Stimulated activated CD4-positive, alpha-beta T cell treated with anti-CD3 and anti-CD28 coated beads, Interleukin-15, amount 100 ng/mL, for 48 hours (primary cell): Measurements from ENCODE around the gene MAMDC2.

Experiments
- DNase-seq, 2 donors: peaks; one replicate each; pipeline ENCODE4 v3.0.0-alpha.2; 2020; ENCODE audit warnings: low read depth in 2 of 2

Gene MAMDC2

GRCh38 chr9:70065572-70065971 is 21.9 kb downstream of the MAMDC2 start:
- no peak for DNase-seq

DNA sequence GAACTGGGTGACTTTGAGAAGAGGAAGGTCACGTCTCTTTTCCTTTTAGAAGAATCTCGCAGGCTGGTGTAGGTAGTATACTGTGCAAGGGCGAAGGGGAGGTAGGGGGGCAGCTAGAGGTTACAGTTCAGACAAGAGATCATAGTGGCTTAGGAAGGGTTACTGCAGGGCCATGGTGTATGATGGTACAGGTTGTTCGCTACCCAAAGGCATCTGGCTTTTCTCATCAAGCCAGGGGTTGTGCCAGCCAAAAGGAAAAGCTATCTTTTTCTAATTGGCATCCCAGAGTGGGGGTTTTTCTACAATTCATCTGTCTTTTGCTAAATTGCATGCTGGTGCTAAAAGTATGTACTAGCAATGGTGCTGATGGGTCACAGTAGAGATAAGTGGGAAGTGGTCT is 22.8 kb downstream of the MAMDC2 start:
- DNase-seq = no peak

DNA sequence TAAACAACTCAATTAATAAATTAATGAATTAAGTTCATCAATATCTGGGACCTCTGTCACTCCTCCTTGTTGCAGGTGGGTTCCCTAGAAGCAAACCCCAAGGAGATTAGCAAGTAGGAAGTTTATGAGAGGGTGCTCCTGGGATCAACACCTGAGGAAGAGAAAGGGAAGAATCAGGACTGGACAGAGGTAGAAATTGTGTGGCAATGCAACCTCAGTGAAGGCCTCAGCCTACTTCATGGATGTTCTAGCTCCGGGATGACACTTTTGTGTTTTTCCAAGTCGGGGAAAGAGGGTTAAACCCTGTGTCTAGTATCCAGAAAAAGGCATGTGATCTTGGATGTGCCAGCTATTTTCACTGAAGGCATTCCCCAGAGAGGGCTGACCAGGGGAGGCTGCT is 23.2 kb downstream of the MAMDC2 start:
- DNase-seq = no peak

- no peak for DNase-seq
These were observed 26.1 kb downstream of the MAMDC2 start for GRCh38 chr9:70069704-70070103.

DNA sequence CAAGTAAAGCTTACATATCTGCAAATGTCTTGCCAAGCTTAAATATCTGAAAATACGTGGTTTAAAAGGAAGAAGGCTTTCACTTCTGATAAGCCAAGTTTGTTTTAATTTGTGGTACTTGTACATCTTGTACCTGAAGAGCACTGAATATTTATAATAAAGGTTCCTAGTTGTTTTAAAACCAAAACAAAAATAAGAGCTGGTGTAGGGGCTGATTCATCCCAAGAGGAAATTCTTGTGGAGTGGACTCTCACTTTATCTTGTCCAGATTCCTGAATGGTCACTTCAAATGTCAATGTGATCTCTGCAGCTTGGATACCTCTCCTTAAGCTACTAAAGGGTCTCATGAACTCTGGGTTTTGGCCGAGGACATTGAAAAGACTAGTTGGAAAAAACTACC is 29.5 kb downstream of the MAMDC2 start:
- no peak for DNase-seq

DNA sequence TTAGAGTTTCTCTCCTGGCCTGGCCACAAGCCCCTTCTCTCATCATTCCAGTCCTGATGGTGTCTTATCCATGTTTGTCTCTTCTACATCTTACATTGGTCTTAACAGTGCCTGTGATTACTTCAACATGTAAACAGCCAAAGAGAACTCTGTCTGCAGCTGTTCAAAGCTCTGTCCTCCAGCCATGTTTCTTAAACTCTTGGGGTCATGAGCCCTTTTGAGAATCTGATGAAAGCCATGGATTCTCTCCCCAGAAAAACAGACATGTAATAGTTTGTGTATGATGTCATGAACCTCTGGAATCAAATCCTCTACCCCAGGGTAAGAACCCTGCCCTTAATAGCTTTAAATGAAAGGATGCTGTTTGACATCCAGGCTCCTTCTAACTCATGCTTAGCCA is 30.1 kb downstream of the MAMDC2 start:
- DNase-seq = no peak

- DNase-seq = no peak
These were observed 33.0 kb downstream of the MAMDC2 start for GRCh38 chr9:70076678-70077077.

DNA sequence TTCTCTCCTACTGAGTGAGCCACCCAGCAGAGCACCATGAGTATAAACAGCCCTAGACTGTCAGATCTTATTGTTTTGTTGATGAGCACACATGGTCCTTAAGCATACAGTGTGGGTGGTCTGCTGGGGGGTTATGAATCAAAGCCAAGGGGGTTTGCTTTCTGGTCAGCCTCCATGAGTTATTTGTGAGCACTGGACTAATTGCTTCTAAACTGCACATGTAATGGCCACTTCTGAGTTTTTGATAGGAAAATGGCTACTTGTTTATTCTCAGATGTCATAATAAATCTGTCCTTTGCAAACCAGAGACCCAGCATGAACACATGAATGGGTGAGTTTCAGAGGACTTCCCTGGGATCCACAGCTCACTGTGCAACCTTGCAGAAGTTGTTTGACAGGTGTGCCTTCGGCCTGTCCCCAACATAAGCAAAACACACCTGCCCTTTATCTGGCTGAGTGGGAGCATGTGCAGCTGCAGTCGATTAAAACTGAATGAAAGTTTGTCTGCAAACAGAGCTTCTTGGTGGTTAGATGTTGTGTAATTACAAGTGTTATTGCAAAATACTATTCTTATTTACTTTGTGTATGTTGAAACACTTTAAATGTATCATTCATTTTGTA is 35.9 kb downstream of the MAMDC2 start:
- no peak for DNase-seq

GRCh38 chr9:70080481-70081119 is 37.0 kb downstream of the MAMDC2 start:
- no peak for DNase-seq

DNA sequence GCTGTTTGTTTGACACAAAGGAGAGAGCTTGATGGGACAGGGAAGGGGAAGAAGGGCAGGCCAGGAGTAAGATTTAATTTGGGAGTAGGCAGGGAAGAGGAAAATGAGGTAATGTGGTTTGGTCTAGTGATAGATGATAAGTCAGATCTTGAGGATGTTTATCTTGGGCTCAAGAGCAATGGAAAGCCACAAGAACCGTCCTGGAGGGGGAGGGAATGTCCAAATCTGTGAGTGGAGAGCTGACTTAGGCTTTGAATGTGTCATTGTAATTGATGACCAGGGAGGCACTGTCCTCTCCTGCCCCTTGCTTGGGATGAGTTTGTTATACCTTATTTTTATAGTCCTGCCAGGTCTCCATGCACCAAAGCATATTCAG is 37.5 kb downstream of the MAMDC2 start:
- no peak for DNase-seq

- DNase-seq = no peak
These were observed 39.8 kb downstream of the MAMDC2 start for GRCh38 chr9:70083429-70083828.

GRCh38 chr9:70085241-70085640 is 41.6 kb downstream of the MAMDC2 start:
- no peak for DNase-seq

GRCh38 chr9:70091103-70091502 is 47.5 kb downstream of the MAMDC2 start:
- no peak for DNase-seq

DNA sequence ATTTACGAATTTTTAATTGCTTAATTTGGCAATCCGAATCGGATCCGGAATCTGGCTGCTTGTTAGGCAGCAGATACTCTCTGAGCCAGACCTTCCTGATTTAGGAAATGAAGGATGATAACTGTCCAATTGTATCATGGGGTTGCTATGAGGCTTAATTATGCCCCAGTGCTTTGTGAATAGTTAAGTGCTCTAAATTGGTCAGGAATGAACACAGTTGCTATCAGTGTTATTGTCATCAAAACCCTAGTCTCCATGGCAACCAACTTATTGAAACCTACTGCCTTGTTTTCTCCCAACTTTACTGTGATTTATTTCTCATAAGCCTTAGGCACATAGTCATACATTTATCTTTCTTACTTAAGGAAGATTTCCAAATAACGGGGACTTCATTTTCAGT is 47.9 kb downstream of the MAMDC2 start:
- no peak for DNase-seq

DNA sequence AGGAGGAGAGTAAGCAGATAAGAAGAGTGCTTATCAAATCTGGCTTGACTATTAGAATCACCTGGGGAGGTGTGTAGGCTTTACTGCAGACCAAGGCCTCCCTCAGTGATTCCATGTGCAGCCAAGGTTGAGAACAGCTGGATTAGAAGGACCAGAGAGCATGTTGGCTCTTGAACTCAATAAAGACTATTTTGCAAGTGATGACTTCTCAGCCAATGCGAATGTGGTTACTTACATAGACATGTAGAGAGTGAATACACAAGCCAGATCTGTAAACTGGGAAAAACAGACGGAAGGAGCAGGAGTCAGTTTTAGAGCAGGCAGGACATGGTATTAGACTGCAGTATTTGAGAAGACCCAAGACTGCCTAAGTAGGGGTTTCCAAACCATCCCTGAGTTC is 48.5 kb downstream of the MAMDC2 start:
- DNase-seq = no peak

- no peak for DNase-seq
These were observed 49.4 kb downstream of the MAMDC2 start for GRCh38 chr9:70093095-70093494.

DNA sequence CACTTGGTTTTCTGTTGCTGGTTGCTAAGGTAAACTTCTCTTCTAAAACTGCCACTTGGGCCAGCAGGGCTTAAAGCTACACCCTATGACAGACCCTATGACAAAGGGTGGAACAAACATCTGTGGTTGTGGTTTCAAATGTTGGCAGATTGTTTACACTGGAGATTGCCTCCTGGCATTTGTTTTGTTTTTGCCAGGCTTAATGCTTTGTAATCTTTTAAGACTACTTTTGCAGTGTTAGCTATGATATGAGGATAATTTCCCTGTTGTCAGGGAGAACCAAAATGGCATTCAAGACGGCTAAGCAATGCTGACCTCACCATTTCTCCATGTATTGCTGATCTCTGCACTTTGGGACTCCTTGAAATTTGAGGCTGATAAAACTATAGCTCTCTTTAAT is 50.3 kb downstream of the MAMDC2 start:
- no peak for DNase-seq

DNA sequence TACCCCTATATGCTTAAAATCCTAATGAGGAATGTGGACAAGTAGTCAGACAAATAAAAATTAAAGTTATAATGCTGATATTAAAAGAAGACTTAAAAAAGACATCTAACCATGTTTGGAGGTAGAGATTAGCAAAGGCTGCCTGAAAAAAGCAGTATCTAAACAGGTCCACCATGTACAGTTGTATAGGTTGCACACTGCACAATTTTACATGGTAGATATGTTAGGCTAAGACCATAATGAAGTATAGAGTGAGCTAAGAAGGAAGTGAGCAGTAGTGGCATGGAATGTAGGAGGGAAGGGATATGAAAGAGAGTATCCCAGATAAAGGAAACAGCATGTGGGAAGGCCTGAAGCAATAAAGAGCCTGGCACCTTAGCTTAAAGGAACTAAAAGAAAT is 51.1 kb downstream of the MAMDC2 start:
- no peak for DNase-seq

GRCh38 chr9:70097187-70097586 is 53.5 kb downstream of the MAMDC2 start:
- DNase-seq = no peak

GRCh38 chr9:70100362-70100761 is 56.7 kb downstream of the MAMDC2 start:
- no peak for DNase-seq

DNA sequence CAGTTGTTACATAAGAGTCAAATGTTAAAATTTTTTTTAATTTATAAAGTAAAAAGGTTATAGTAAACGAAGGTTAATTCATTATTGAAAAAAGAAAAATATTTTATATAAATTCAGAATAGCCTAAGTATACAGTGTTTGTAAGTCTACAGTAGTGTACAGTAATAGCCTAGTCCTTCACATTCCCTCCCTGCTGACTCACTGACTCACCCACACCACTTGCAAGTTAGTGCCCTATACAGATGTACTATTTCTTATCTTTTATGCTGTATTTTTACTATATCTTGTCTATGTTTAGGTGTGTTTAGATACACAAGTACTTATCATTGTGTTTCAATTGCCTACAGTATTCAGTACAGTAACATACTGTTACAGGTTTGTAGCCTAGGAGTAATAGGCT is 57.6 kb downstream of the MAMDC2 start:
- no peak for DNase-seq

DNA sequence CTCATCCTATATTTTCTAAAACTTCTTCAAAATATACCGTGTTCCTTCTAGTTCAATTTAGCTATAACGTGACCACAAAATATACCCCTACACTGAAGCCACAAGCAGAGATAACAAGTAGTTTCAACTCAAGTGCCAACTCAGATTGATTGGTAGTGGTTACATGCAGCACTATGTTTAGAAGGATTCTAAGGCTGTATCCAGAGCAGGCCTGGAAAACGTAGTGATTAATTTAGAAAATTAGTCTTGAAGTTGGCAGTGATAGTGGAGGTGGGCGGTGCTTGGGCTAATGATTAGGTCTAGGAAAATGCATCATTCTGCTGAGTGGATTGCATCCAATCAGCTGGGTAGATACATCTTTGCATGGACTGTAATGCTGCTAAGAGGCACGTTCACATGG is 61.5 kb downstream of the MAMDC2 start:
- DNase-seq = no peak

DNA sequence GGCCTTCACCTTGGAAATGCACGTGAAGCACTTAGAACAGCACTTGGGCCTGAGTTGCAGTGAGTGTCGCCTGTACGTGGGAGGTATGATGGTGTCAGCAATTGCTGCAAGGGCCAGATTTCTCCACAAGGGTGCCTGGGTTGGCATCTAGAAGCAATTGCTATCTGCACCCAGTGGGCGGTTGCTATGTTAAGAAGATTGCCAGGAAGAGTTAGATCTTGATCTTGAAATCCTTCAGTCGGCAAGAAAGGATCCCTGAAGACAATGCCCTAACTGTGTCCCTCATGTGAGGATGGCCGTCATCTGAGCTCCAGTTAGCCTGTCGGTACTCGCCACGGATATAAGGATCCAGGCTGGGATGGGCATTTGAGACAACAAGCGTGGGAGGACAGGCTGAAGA is 62.9 kb downstream of the MAMDC2 start:
- DNase-seq = no peak

DNA sequence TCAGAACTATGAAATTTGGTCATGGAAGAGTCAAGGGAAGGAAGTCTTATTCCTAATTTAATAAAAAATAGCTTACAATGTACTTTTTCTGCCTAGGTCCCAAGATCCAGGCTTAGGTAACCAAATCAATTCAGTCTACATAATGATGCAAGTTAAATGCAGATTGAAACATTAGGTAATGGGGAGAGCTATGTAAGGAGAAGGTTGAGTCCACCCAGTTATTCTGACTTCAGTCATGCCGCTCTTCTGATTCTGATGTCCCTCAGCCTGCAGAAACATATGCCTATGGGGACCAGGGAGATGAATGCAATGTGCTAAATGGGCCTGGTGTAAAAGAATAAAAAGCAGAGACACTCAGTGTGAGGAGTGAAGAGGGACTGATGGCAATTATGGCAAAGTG is 63.9 kb downstream of the MAMDC2 start:
- DNase-seq = no peak
